GM12878 (cell line): ENCODE data around the gene EPS8. TPM values are rescaled to one million over a fixed set of nuclear protein-coding genes. Genes with fewer than 3 reads are reported as not detected.

ENCODE experiments used
- ATAC-seq: fragments of 200-7000 bp; cut with Tn5 transposase; 3 replicates; pipeline ENCODE4 v1.9.1; 2020; ENCODE audit warnings: mild to moderate bottlenecking, moderate library complexity
- BruUV-seq: library from RNA; stranded (reverse); fragments of 400-500 nt; replicated peaks from 2 replicates; lab custom pipeline; 2021; lab: Mats Ljungman, UMichigan
- CTCF ChIA-PET: fragments of 300-600 bp; sonication (Branson Sonifier 250); formaldehyde crosslinking; extraction: SDS; loops from one replicate; lab custom pipeline; 2021; ENCODE audit warnings: inconsistent platforms; lab: Yijun Ruan, JAX
- POLR2A ChIA-PET: fragments of 350-600 bp; formaldehyde crosslinking; extraction: SDS; loops from one replicate; lab custom pipeline; 2021; ENCODE audit warnings: inconsistent platforms; lab: Charles Lee
- RAD21 ChIA-PET: fragments of 300-600 bp; sonication (Branson Sonifier 250); formaldehyde crosslinking; loops from one replicate; lab custom pipeline; 2023; ENCODE audit warnings: antibody characterized with exemption; ENCODE audit not compliant: unreplicated experiment; lab: Charles Lee
- SMC1A ChIA-PET: fragments of 300-600 bp; sonication (Branson Sonifier 250); formaldehyde crosslinking; loops from one replicate; lab custom pipeline; 2023; ENCODE audit not compliant: unreplicated experiment, uncharacterized antibody; lab: Charles Lee
- DNase-seq: peaks from one replicate; pipeline ENCODE4 v3.0.0-alpha.2; 2011; ENCODE audit warnings: low read depth, low spot score
- FAIRE-seq: peaks from 3 replicates; lab custom pipeline; 2011; peaks lifted over from hg19 to GRCh38; lab: Jason Lieb, UNC
- H2AFZ ChIP-seq: 2 replicates; pipeline ENCODE4 v1.6.0; 2011; ENCODE audit warnings: low read depth, low read length, control low read depth; ENCODE audit not compliant: control insufficient read depth
- H3K27ac ChIP-seq: 2 replicates; pipeline ENCODE4 v1.5.1; 2011; ENCODE audit warnings: control low read depth; ENCODE audit not compliant: control insufficient read depth, insufficient read depth
- H3K27me3 ChIP-seq, 2 experiments: replicated peaks in 1 of 2; 2 replicates each; pipeline versions ENCODE4 v1.6.0 to v1.6.1; 2011; ENCODE audit warnings: low read length in 1 of 2; ENCODE audit not compliant: control insufficient read depth in 2 of 2, insufficient read depth in 2 of 2
- H3K36me3 ChIP-seq, 2 experiments: 2 replicates each; pipeline ENCODE4 v1.5.1; 2011; ENCODE audit warnings: low read length in 1 of 2; ENCODE audit not compliant: control insufficient read depth in 2 of 2, insufficient read depth in 2 of 2
- H3K4me1 ChIP-seq: 2 replicates; pipeline ENCODE4 v1.6.1; 2011; ENCODE audit warnings: mild to moderate bottlenecking, low read length, moderate library complexity, mixed read lengths; ENCODE audit not compliant: control insufficient read depth, insufficient read depth
- H3K4me2 ChIP-seq: 2 replicates; pipeline ENCODE4 v1.6.0; 2011; ENCODE audit warnings: control low read depth; ENCODE audit not compliant: control insufficient read depth, insufficient read depth
- H3K4me3 ChIP-seq: fragments of 200-600 bp; sonication (generic); 2 replicates; pipeline ENCODE4 v1.5.1; 2016
- H3K79me2 ChIP-seq: 2 replicates; pipeline ENCODE4 v1.6.0; 2011; ENCODE audit warnings: low read length; ENCODE audit not compliant: control insufficient read depth, insufficient read depth
- H3K9ac ChIP-seq: 2 replicates; pipeline ENCODE4 v1.8.0; 2011; ENCODE audit warnings: low read length, control low read depth, mixed read lengths; ENCODE audit not compliant: control insufficient read depth, insufficient read depth
- H3K9me3 ChIP-seq: replicated peaks from 3 replicates; pipeline ENCODE4 v1.5.1; 2011; ENCODE audit warnings: mild to moderate bottlenecking, low read length; ENCODE audit not compliant: control insufficient read depth, insufficient read depth
- H4K20me1 ChIP-seq: 2 replicates; pipeline ENCODE4 v1.6.0; 2011; ENCODE audit not compliant: control insufficient read depth, insufficient read depth
- BHLHE40 ChIP-seq, 2 experiments: fragments of 450-650 bp in 1 of 2; IDR thresholded peaks; 2 replicates each; pipeline ENCODE4 v1.6.1; 2011 to 2017; ENCODE audit warnings: low read depth in 2 of 2, borderline replicate concordance in 1 of 2, improper control_type of control experiment in 1 of 2, low read length in 1 of 2, mild to moderate bottlenecking in 1 of 2
- CBX3 ChIP-seq: fragments of 200-600 bp; sonication (generic); IDR thresholded peaks from 2 replicates; pipeline ENCODE4 v1.6.1; 2016; ENCODE audit warnings: low read depth, borderline replicate concordance
- E4F1 ChIP-seq: fragments of 450-650 bp; IDR thresholded peaks from 2 replicates; pipeline ENCODE4 v1.6.1; 2018; ENCODE audit warnings: borderline replicate concordance, mild to moderate bottlenecking; ENCODE audit not compliant: partially characterized antibody
- EED ChIP-seq: sonication (generic); IDR thresholded peaks from 2 replicates; pipeline ENCODE4 v1.6.1; 2016; ENCODE audit warnings: antibody characterized with exemption, low read depth
- FOXK2 ChIP-seq: fragments of 450-650 bp; IDR thresholded peaks from 2 replicates; pipeline ENCODE4 v1.6.1; 2017; ENCODE audit warnings: mild to moderate bottlenecking, moderate library complexity
- NRF1 ChIP-seq: conservative IDR thresholded peaks from 2 replicates; pipeline ENCODE4 v1.6.1; 2011; ENCODE audit warnings: mild to moderate bottlenecking, low read depth, low read length, improper control_type of control experiment
- RBBP5 ChIP-seq: fragments of 200-600 bp; sonication (generic); conservative IDR thresholded peaks from 2 replicates; pipeline ENCODE4 v1.6.1; 2016
- WRNIP1 ChIP-seq: IDR thresholded peaks from 2 replicates; pipeline ENCODE4 v1.6.1; 2011; ENCODE audit warnings: low read depth, low read length, improper control_type of control experiment, borderline replicate concordance
- ZBTB40 ChIP-seq: fragments of 450-650 bp; IDR thresholded peaks from 2 replicates; pipeline ENCODE4 v1.6.1; 2016; ENCODE audit warnings: mild to moderate bottlenecking, moderate library complexity, borderline replicate concordance
- ZNF24 ChIP-seq: fragments of 450-650 bp; IDR thresholded peaks from 2 replicates; pipeline ENCODE4 v1.6.1; 2017; ENCODE audit warnings: antibody characterized with exemption, mild to moderate bottlenecking
- WGBS: methylation state at CpG from one replicate; pipeline ENCODE4 v1.1.6; 2016; ENCODE audit warnings: low lambda C conversion rate; ENCODE audit not compliant: insufficient replicate concordance, insufficient coverage; ENCODE audit errors: missing lambda C conversion rate; 5-methylcytosine and 5-hydroxymethylcytosine counted together
- in situ Hi-C: fragments of 300-500 bp; cut with MboI; formaldehyde crosslinking; loops from 9 replicates; pipeline ENCODE4 v1.14.3; 2018; ENCODE audit warnings: mixed read lengths
- intact Hi-C: fragments of 100-400 bp; cut with micrococcal nuclease; formaldehyde crosslinking; loops from one replicate; pipeline ENCODE4 v1.14.2; 2022; ENCODE audit not compliant: unreplicated experiment
- polyA plus RNA-seq, 11 experiments: library from polyadenylated mRNA; depleted of rRNA in 4 of 11; unstranded in 6 of 11; stranded (reverse) in 5 of 11; fragments of >200 nt; fragmentation: Nextera tagmentation in 4 of 11; fragmentation: Illumina TruSeq in 1 of 11; extraction: Ambion mirVana in 4 of 11; extraction: Trizol in 1 of 11; gene quantifications; 1 replicate in 1 of 11; 2 replicates in 10 of 11; pipeline versions ENCODE4 v1.2.1 to v1.2.3, GENCODE V29; 2011 to 2016; ENCODE audit warnings: inconsistent platforms in 2 of 11, missing spikeins in 2 of 11, low read depth in 1 of 11
- total RNA-seq, 4 experiments: library from RNA; depleted of rRNA in 3 of 4; stranded (reverse); fragments of >200 nt in 3 of 4; fragmentation: Illumina TruSeq in 1 of 4; extraction: Trizol in 1 of 4; gene quantifications; 2 replicates each; pipeline versions ENCODE4 v1.2.1 to v1.2.3, GENCODE V29; 2013 to 2021

The EPS8 gene
- total and polyA plus RNA-seq, 10 of the 15 experiments (the other 5 are each of a cell fraction or from before 2014, with no cell fraction given), result 1.3 to 127 (median 3.4) TPM

GRCh38 chr12:15672671-15673270 lies 116.4 kb downstream of the EPS8 start:
- Histone ChIP-seq H3K9ac (no peak overlapping the region), H3K36me3 (no peaks in the 10 kb centered on the region), H4K20me1 (no peaks in the 10 kb centered on the region), H3K79me2 (no peaks in the 10 kb centered on the region), H3K4me1 (no peaks in the 10 kb centered on the region), H3K4me2 (no peak overlapping the region), H3K4me3 (no peak overlapping the region), H3K27ac (no peak overlapping the region), H3K9me3 (no peaks in the 10 kb centered on the region), H3K27me3 (no peaks in the 10 kb centered on the region), H2AFZ (no peak overlapping the region)
- ATAC-seq (peak; percentile 20; the same call in 1 of the 3 replicates), DNase-seq (no peak), FAIRE-seq (no peak)
- no peak for TF ChIP-seq RBBP5
- no peak for TF ChIP-seq ZBTB40
- no peak for TF ChIP-seq ZNF24
- no peak for TF ChIP-seq FOXK2
- no peak for TF ChIP-seq BHLHE40 (IDR thresholded peaks at IDR 0.05; ENCODE audit: borderline replicate concordance in 1 of 2, low read depth in 2 of 2, low read length in 1 of 2)
- TF ChIP-seq EED, result no peak
- no peak for TF ChIP-seq CBX3
- no peak for TF ChIP-seq WRNIP1
- no peak for TF ChIP-seq NRF1
- no peak for TF ChIP-seq E4F1
- no TSS peak for BruUV-seq
- in situ Hi-C loops (no loop called here), intact Hi-C loops (no loop called here)
- SMC1A ChIA-PET, result interaction anchor here (0.7 to 4.4 kb wide), 7 partner anchors 10 to 182 kb away, joined by 3 to 31 read pairs (median 7); no protein-coding TSS in a partner anchor
- CTCF ChIA-PET, result interaction anchor here (1.0 to 4.4 kb wide), 4 partner anchors 12 to 123 kb away, joined by 3 to 11 read pairs (median 6); no protein-coding TSS in a partner anchor
- RAD21 ChIA-PET, result no interaction called here
- 90% methylated on average over 5 of the region's 5 CpGs for WGBS
- POLR2A ChIA-PET, result interaction anchor here (1.9 kb wide), 1 partner anchor 17 kb away, joined by 7 read pairs; no protein-coding TSS in a partner anchor
